MM.1S (cell line): ENCODE measurements around the gene TBATA.

Experiments
- EZH2 ChIP-seq: fragments of 300-600 bp; sonication (generic); optimal IDR thresholded peaks from 2 replicates; pipeline ENCODE3; 2017; ENCODE audit warnings: low read depth, mild to moderate bottlenecking, antibody characterized with exemption, low read length, mixed read lengths
- EZH2phosphoT487 ChIP-seq: fragments of 300-600 bp; sonication (generic); IDR thresholded peaks from 2 replicates; pipeline ENCODE4 v1.6.1; 2018; ENCODE audit warnings: antibody characterized with exemption, low read length
- TF ChIP-seq, protein P1 (sequence below): fragments of 300-600 bp; sonication (generic); IDR thresholded peaks from 2 replicates; pipeline ENCODE4 v1.5.1; 2016; ENCODE audit warnings: antibody characterized with exemption, low read length, mixed read lengths

DNA sequence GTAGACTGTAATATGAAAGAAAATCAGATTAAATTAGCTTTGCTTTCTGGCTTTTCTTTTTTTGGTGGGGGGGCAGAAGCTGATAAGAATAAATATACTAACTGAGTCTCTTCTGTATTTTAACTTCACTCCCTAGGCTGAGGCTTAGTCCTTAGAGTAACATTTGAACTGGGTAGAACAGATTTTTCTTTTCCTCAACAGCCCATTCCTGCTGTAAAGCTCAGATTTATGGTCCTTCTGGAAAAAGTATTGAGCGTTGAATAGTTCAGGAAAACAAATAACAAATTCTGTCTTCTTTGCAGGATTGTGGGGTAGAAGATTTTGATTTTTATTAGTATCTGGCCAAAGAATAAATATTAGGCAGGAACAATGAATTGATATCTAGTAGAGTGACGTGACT is 48.4 kb upstream of the TBATA start:
- TF ChIP-seq, protein P1, sequence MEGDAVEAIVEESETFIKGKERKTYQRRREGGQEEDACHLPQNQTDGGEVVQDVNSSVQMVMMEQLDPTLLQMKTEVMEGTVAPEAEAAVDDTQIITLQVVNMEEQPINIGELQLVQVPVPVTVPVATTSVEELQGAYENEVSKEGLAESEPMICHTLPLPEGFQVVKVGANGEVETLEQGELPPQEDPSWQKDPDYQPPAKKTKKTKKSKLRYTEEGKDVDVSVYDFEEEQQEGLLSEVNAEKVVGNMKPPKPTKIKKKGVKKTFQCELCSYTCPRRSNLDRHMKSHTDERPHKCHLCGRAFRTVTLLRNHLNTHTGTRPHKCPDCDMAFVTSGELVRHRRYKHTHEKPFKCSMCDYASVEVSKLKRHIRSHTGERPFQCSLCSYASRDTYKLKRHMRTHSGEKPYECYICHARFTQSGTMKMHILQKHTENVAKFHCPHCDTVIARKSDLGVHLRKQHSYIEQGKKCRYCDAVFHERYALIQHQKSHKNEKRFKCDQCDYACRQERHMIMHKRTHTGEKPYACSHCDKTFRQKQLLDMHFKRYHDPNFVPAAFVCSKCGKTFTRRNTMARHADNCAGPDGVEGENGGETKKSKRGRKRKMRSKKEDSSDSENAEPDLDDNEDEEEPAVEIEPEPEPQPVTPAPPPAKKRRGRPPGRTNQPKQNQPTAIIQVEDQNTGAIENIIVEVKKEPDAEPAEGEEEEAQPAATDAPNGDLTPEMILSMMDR = no peak
- TF ChIP-seq EZH2 = no peak
- no peak for TF ChIP-seq EZH2phosphoT487
